Liver (tissue), 9 donors: ENCODE data around the gene STAM2. TPM values are rescaled to one million over a fixed set of nuclear protein-coding genes. Genes with fewer than 3 reads are reported as not detected.

ENCODE experiments used
- DNase-seq: peaks from one replicate; pipeline ENCODE4 v3.0.0-alpha.2; 2017; ENCODE audit warnings: low spot score
- H3K27ac ChIP-seq, 2 donors: one replicate each; pipeline ENCODE4 v1.7.0; 2013; ENCODE audit warnings: inconsistent platforms in 2 of 2, low read length in 2 of 2, control low read depth in 1 of 2, low read depth in 1 of 2, mild to moderate bottlenecking in 1 of 2
- H3K27me3 ChIP-seq, 4 donors: one replicate each; pipeline versions ENCODE4 v1.6.1 to v1.7.0; 2013; ENCODE audit warnings: low read length in 3 of 4, inconsistent platforms in 1 of 4, mild to moderate bottlenecking in 1 of 4, moderate library complexity in 1 of 4; ENCODE audit not compliant: control insufficient read depth in 4 of 4, insufficient read depth in 4 of 4
- H3K36me3 ChIP-seq, 4 donors: one replicate each; pipeline versions ENCODE4 v1.6.1 to v1.7.0; 2013; ENCODE audit warnings: low read length in 3 of 4, mild to moderate bottlenecking in 3 of 4, low read depth in 1 of 4, moderate library complexity in 1 of 4; ENCODE audit not compliant: control insufficient read depth in 4 of 4, insufficient read depth in 3 of 4
- H3K4me1 ChIP-seq, 4 donors: one replicate each; pipeline versions ENCODE4 v1.6.1 to v1.7.0; 2013; ENCODE audit warnings: low read length in 3 of 4, mild to moderate bottlenecking in 3 of 4, moderate library complexity in 1 of 4; ENCODE audit not compliant: control insufficient read depth in 4 of 4, insufficient read depth in 4 of 4
- H3K4me3 ChIP-seq, 3 donors: one replicate each; pipeline versions ENCODE4 v1.6.1 to v1.7.0; 2013; ENCODE audit warnings: low read length in 3 of 3, control low read depth in 1 of 3, low read depth in 1 of 3, mild to moderate bottlenecking in 1 of 3
- H3K9ac ChIP-seq, 2 donors: one replicate each; pipeline ENCODE4 v1.7.0; 2013; ENCODE audit warnings: low read length in 2 of 2, mild to moderate bottlenecking in 2 of 2, moderate library complexity in 2 of 2, control low read depth in 1 of 2, low read depth in 1 of 2
- H3K9me3 ChIP-seq, 4 donors: one replicate each; pipeline versions ENCODE4 v1.6.1 to v1.7.0; 2013; ENCODE audit warnings: low read length in 3 of 4; ENCODE audit not compliant: control insufficient read depth in 4 of 4
- EGR1 ChIP-seq, 2 donors: IDR thresholded peaks; 2 replicates each; pipeline ENCODE4 v1.6.1; 2016 to 2018; ENCODE audit warnings: antibody characterized with exemption in 2 of 2, low read depth in 2 of 2
- FOXA1 ChIP-seq: IDR thresholded peaks from 2 replicates; pipeline ENCODE4 v1.6.1; 2016; ENCODE audit warnings: antibody characterized with exemption
- FOXA2 ChIP-seq: IDR thresholded peaks from 2 replicates; pipeline ENCODE4 v1.6.1; 2016; ENCODE audit warnings: antibody characterized with exemption
- GABPA ChIP-seq, 2 donors: IDR thresholded peaks in 1 of 2; conservative IDR thresholded peaks in 1 of 2; 2 replicates each; pipeline ENCODE4 v1.6.1; 2016; ENCODE audit warnings: antibody characterized with exemption in 2 of 2, mild to moderate bottlenecking in 1 of 2, moderate library complexity in 1 of 2
- HNF4A ChIP-seq, 2 donors: conservative IDR thresholded peaks; 2 replicates each; pipeline ENCODE4 v1.6.1; 2016; ENCODE audit warnings: antibody characterized with exemption in 2 of 2, mild to moderate bottlenecking in 2 of 2
- HNF4G ChIP-seq: IDR thresholded peaks from 2 replicates; pipeline ENCODE4 v1.6.1; 2016; ENCODE audit warnings: antibody characterized with exemption
- JUND ChIP-seq, 2 donors: IDR thresholded peaks; 2 replicates each; pipeline ENCODE4 v1.6.1; 2016; ENCODE audit warnings: antibody characterized with exemption in 2 of 2
- NR2F2 ChIP-seq: IDR thresholded peaks from 2 replicates; pipeline ENCODE4 v1.6.1; 2016; ENCODE audit warnings: antibody characterized with exemption
- RAD21 ChIP-seq, 2 donors: IDR thresholded peaks; 2 replicates each; pipeline ENCODE4 v1.6.1; 2016; ENCODE audit warnings: antibody characterized with exemption in 2 of 2, mild to moderate bottlenecking in 2 of 2
- RXRA ChIP-seq, 2 donors: IDR thresholded peaks; 2 replicates each; pipeline ENCODE4 v1.6.1; 2017 to 2018; ENCODE audit warnings: antibody characterized with exemption in 2 of 2, mild to moderate bottlenecking in 1 of 2
- SP1 ChIP-seq: IDR thresholded peaks from 2 replicates; pipeline ENCODE4 v1.6.1; 2018; ENCODE audit warnings: antibody characterized with exemption, mild to moderate bottlenecking
- TAF1 ChIP-seq: conservative IDR thresholded peaks from 2 replicates; pipeline ENCODE4 v1.6.1; 2016; ENCODE audit warnings: antibody characterized with exemption, mild to moderate bottlenecking
- YY1 ChIP-seq: IDR thresholded peaks from 2 replicates; pipeline ENCODE4 v1.6.1; 2016; ENCODE audit warnings: antibody characterized with exemption, mild to moderate bottlenecking
- WGBS: extraction: QIAGEN DNeasy Blood & Tissue Kit; methylation state at CpG from one replicate; pipeline ENCODE4 v1.1.7; 2013; 5-methylcytosine and 5-hydroxymethylcytosine counted together
- polyA plus RNA-seq, 2 donors: library from polyadenylated mRNA; stranded (reverse) in 1 of 2; unstranded in 1 of 2; fragments of 200-250 nt in 1 of 2; fragments of >200 nt in 1 of 2; fragmentation: Nextera tagmentation in 1 of 2; extraction: Ambion mirVana in 1 of 2; gene quantifications; one replicate each; pipeline versions ENCODE4 v1.2.1 to v1.2.3, GENCODE V29; 2013 to 2015
- total RNA-seq, 2 donors: library from RNA; depleted of rRNA; stranded (reverse); fragments of >200 nt; gene quantifications; one replicate each; pipeline ENCODE4 v1.2.3, GENCODE V29; 2014
- TF ChIP-seq, protein P1 (sequence below): IDR thresholded peaks from 2 replicates; pipeline ENCODE4 v1.6.1; 2016; ENCODE audit warnings: antibody characterized with exemption
- TF ChIP-seq, protein P2 (sequence below): IDR thresholded peaks from 2 replicates; pipeline ENCODE4 v1.6.1; 2016; ENCODE audit warnings: antibody characterized with exemption, mild to moderate bottlenecking
- TF ChIP-seq, protein P3 (sequence below): IDR thresholded peaks from 2 replicates; pipeline ENCODE4 v1.6.1; 2016; ENCODE audit warnings: antibody characterized with exemption
- TF ChIP-seq, protein P4 (sequence below): IDR thresholded peaks from 2 replicates; pipeline ENCODE4 v1.6.1; 2016; ENCODE audit warnings: antibody characterized with exemption
- TF ChIP-seq, protein P5 (sequence below): fragments of 150-350 bp; IDR thresholded peaks from 2 replicates; pipeline ENCODE4 v1.5.1; 2017; ENCODE audit warnings: improper control_type of control experiment, low read depth, low read length; ENCODE audit not compliant: missing input control
- donor health status: healthy.
- donor health status: healthy.
- donor health status: healthy.
- donor health status: healthy.
- donor health status: healthy.

The STAM2 gene
- total and polyA plus RNA-seq, 4 donors, result 4.0 to 18.0 (median 7.2) TPM

DNA sequence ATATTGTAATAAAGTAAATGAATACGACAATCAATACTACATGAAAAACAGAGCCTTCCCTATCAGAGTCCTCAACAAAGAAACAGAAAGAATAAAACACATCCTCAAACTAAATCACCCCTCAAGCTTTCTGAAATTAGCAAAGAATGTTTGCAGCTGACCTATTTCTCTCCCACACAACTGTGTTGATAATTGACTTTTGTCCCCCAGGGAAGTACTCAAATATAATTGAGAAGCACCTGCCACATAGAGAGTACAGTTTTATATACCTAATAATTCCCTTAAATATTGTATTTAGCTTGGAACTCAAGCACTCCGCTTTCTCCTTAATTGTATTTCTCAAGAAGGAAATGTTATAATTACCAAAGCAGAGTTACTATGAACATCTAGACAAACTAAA is 89.3 kb downstream of the STAM2 start:
- Histone ChIP-seq H3K4me3 (no peak overlapping the region), H3K4me1 (no peaks in the 10 kb centered on the region), H3K27ac (no peak overlapping the region), H3K36me3 (no peaks in the 10 kb centered on the region), H3K9me3 (no peaks in the 10 kb centered on the region), H3K9ac (no peak overlapping the region), H3K27me3 (no peaks in the 10 kb centered on the region)
- TF ChIP-seq FOXA1 (no peak), JUND (IDR thresholded peaks at IDR 0.05) (no peak)
- 97% methylated on average over 2 of the region's 2 CpGs for WGBS
- DNase-seq, result no peak

DNA sequence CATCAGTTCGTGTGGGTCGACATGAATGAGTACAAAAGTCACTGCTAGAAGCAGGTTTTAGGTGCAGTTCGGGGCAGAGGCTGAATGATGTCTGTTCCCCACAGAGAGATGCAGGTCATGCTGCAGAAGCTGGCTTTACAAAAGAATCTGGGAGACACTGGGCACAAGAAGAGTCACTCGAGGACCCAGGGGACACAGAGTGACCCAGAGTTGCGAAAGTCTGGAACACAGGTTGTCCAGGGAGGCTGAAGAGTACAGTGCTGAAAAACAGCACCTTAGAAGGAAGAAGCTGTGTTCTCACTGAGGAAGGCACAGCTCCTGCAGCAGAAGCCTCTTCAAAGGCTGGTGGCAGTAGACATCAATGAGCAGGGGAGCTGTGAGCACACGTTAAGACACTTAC is 91.5 kb downstream of the STAM2 start:
- no peak for DNase-seq
- Histone ChIP-seq H3K4me3 (no peak overlapping the region), H3K27me3 (no peaks in the 10 kb centered on the region), H3K36me3 (no peaks in the 10 kb centered on the region), H3K9me3 (no peaks in the 10 kb centered on the region), H3K9ac (no peak overlapping the region), H3K27ac (no peak overlapping the region), H3K4me1 (no peaks in the 10 kb centered on the region)
- WGBS, result 73% methylated on average over 6 of the region's 6 CpGs
- TF ChIP-seq RAD21 (IDR thresholded peaks at IDR 0.05) (no peak), HNF4G (no peak), HNF4A (conservative IDR thresholded peaks at IDR 0.05) (no peak), NR2F2 (no peak), SP1 (no peak), FOXA2 (no peak), RXRA (IDR thresholded peaks at IDR 0.05) (no peak), FOXA1 (no peak), YY1 (no peak), TAF1 (no peak), EGR1 (IDR thresholded peaks at IDR 0.05; ENCODE audit: low read depth in 2 of 2) (no peak), GABPA (IDR thresholded peaks at IDR 0.05 in 1 of 2, conservative IDR thresholded peaks at IDR 0.05 in 1 of 2) (no peak), JUND (IDR thresholded peaks at IDR 0.05) (no peak)
- TF ChIP-seq, protein P1, sequence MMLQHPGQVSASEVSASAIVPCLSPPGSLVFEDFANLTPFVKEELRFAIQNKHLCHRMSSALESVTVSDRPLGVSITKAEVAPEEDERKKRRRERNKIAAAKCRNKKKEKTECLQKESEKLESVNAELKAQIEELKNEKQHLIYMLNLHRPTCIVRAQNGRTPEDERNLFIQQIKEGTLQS, result no peak
- TF ChIP-seq, protein P2, sequence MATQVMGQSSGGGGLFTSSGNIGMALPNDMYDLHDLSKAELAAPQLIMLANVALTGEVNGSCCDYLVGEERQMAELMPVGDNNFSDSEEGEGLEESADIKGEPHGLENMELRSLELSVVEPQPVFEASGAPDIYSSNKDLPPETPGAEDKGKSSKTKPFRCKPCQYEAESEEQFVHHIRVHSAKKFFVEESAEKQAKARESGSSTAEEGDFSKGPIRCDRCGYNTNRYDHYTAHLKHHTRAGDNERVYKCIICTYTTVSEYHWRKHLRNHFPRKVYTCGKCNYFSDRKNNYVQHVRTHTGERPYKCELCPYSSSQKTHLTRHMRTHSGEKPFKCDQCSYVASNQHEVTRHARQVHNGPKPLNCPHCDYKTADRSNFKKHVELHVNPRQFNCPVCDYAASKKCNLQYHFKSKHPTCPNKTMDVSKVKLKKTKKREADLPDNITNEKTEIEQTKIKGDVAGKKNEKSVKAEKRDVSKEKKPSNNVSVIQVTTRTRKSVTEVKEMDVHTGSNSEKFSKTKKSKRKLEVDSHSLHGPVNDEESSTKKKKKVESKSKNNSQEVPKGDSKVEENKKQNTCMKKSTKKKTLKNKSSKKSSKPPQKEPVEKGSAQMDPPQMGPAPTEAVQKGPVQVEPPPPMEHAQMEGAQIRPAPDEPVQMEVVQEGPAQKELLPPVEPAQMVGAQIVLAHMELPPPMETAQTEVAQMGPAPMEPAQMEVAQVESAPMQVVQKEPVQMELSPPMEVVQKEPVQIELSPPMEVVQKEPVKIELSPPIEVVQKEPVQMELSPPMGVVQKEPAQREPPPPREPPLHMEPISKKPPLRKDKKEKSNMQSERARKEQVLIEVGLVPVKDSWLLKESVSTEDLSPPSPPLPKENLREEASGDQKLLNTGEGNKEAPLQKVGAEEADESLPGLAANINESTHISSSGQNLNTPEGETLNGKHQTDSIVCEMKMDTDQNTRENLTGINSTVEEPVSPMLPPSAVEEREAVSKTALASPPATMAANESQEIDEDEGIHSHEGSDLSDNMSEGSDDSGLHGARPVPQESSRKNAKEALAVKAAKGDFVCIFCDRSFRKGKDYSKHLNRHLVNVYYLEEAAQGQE, result no peak
- TF ChIP-seq, protein P3, sequence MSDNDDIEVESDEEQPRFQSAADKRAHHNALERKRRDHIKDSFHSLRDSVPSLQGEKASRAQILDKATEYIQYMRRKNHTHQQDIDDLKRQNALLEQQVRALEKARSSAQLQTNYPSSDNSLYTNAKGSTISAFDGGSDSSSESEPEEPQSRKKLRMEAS, result no peak
- TF ChIP-seq, protein P4, sequence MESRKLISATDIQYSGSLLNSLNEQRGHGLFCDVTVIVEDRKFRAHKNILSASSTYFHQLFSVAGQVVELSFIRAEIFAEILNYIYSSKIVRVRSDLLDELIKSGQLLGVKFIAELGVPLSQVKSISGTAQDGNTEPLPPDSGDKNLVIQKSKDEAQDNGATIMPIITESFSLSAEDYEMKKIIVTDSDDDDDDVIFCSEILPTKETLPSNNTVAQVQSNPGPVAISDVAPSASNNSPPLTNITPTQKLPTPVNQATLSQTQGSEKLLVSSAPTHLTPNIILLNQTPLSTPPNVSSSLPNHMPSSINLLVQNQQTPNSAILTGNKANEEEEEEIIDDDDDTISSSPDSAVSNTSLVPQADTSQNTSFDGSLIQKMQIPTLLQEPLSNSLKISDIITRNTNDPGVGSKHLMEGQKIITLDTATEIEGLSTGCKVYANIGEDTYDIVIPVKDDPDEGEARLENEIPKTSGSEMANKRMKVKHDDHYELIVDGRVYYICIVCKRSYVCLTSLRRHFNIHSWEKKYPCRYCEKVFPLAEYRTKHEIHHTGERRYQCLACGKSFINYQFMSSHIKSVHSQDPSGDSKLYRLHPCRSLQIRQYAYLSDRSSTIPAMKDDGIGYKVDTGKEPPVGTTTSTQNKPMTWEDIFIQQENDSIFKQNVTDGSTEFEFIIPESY, result no peak
- TF ChIP-seq, protein P5, sequence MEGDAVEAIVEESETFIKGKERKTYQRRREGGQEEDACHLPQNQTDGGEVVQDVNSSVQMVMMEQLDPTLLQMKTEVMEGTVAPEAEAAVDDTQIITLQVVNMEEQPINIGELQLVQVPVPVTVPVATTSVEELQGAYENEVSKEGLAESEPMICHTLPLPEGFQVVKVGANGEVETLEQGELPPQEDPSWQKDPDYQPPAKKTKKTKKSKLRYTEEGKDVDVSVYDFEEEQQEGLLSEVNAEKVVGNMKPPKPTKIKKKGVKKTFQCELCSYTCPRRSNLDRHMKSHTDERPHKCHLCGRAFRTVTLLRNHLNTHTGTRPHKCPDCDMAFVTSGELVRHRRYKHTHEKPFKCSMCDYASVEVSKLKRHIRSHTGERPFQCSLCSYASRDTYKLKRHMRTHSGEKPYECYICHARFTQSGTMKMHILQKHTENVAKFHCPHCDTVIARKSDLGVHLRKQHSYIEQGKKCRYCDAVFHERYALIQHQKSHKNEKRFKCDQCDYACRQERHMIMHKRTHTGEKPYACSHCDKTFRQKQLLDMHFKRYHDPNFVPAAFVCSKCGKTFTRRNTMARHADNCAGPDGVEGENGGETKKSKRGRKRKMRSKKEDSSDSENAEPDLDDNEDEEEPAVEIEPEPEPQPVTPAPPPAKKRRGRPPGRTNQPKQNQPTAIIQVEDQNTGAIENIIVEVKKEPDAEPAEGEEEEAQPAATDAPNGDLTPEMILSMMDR, result no peak
